HG03097 (cell line): ENCODE results near the gene NTMT1.

ENCODE experiments used
- ATAC-seq: cut with Tn5 transposase; IDR thresholded peaks from one replicate; pipeline ENCODE4 v1.9.1; 2021; ENCODE audit not compliant: unreplicated experiment, low FRiP score

The NTMT1 gene

GRCh38 chr9:129672702-129673101 is 46.7 kb downstream of the NTMT1 start:
- no peak for ATAC-seq

GRCh38 chr9:129673602-129674001 is 47.6 kb downstream of the NTMT1 start:
- no peak for ATAC-seq

GRCh38 chr9:129674229-129674628 is 48.3 kb downstream of the NTMT1 start:
- ATAC-seq, result no peak

GRCh38 chr9:129675620-129676019 is 49.7 kb downstream of the NTMT1 start:
- no peak for ATAC-seq

- ATAC-seq, result no peak
Measured at GRCh38 chr9:129676287-129676686, 50.3 kb downstream of the NTMT1 start.

GRCh38 chr9:129676975-129677374 is 51.0 kb downstream of the NTMT1 start:
- ATAC-seq, result no peak

GRCh38 chr9:129677456-129677855 is 51.5 kb downstream of the NTMT1 start:
- no peak for ATAC-seq

- ATAC-seq, result no peak
Measured at GRCh38 chr9:129678844-129679243, 52.9 kb downstream of the NTMT1 start.

GRCh38 chr9:129679537-129679936 is 53.6 kb downstream of the NTMT1 start:
- no peak for ATAC-seq

GRCh38 chr9:129681924-129682323 is 56.0 kb downstream of the NTMT1 start:
- ATAC-seq, result no peak

GRCh38 chr9:129682381-129682780 is 56.4 kb downstream of the NTMT1 start:
- no peak for ATAC-seq

- ATAC-seq, result no peak
Measured at GRCh38 chr9:129685220-129685932, 59.4 kb downstream of the NTMT1 start.
